Mesenteric fat pad (tissue), 1 donor: Measurements from ENCODE around the gene PTPRR. TPM values are rescaled to one million over a fixed set of nuclear protein-coding genes. Genes with fewer than 3 reads are reported as not detected.

Experiments used
- DNase-seq: peaks from one replicate; pipeline ENCODE4 v3.0.0-alpha.2; 2020; ENCODE audit warnings: low spot score
- total RNA-seq: library from RNA; stranded (reverse); fragmentation: NEBNext Ultra II Directional; extraction: Animal tissue kit (Norgen Biotek cat#: 25700); gene quantifications from one replicate; pipeline ENCODE4 v1.2.1, GENCODE V29; 2021
- donor health status: DM: yes; HTN: yes; CAD: no.

Gene PTPRR
- total RNA-seq, 1 donor from 2014 or later, result 0.32 TPM

DNA sequence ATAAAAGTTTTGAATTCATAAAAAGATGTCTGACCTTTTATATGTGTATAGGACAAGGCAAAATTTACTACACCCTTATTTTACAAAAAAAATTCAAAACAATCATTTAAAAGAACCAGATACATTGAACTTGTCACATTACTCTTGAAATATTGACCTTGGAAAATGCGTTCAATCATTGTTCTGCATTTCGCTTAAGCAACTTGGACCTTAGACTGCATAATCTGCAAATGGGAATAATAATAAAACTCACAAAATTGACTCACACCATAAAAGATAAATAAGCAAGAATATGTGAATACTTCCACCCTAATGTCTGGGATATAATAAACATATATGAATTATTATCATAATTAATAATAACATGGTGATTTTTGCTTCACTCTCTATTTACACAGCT lies 213.9 kb downstream of the PTPRR start:
- DNase-seq, result no peak

DNA sequence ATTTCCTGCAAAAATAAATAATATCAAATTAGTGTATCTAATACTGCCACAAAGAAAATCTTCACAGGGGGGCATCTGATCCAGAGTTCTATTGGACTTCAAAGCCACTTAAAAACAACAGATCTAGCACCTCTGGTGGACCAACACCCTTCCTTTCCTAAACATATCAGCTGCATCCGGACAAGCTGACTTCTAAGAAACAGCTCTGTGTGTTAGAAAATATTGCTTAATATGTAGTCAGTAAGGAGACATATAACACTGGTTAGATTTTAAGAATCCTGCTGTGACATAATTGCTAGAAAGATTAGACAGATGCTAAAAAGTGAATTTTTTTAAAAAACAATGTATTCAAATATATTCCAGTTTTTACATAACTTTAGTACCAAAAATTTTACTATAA lies 222.2 kb downstream of the PTPRR start:
- no peak for DNase-seq

DNA sequence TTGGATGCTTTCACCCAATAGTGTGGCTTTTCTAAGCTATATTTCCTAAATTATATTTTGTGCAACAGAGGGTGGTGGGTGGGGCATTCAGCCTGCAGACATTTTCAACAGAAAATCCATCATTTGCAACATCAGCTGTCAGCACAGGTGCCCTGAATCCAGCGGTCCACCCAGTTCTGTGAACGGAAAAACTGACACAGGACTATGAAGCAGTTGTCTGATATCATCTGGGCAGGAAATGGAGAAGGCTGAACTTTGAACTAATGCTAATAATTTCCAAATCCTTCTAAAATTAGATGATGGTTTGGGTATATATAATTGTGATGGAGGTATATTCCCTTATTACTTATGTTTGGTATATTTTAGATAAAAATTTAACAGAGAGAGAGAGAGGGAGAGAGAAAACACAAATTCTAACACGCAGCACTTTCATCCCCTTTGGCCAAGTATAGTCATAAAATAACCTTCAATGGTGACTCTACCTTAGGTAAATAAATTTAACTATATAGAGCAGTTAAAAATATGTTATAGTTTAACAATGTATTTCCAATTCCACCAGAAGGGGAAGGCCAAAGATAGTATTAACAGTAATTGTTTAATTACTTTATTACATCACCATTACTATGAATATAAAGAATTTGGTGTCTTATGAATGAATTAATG lies 225.0 kb downstream of the PTPRR start:
- no peak for DNase-seq

GRCh38 chr12:70692681-70693288 lies 227.8 kb downstream of the PTPRR start:
- no peak for DNase-seq

- DNase-seq, result no peak
These were observed 229.4 kb downstream of the PTPRR start for GRCh38 chr12:70691018-70691672.

- no peak for DNase-seq
These were observed 233.6 kb downstream of the PTPRR start for GRCh38 chr12:70686907-70687306.

DNA sequence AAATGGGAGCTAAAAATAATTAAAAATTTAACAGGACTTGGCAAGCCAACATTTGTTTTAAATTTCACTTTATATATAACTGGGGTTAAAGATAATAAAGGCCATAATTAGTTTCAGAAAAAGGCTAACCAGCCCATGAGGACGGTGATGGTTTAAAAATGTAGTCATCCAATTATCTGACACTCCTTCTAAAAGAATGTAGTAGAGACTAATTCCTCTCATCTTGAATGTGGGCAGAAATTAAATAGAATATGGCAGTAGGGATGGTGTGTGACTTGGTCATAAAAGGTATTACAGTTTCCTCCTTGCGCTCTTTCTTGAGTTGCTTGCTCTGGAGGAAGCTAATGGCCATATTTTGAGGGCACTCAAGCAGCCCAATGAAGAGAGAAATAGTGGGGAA lies 234.2 kb downstream of the PTPRR start:
- DNase-seq, result no peak

GRCh38 chr12:70683976-70684375 lies 236.6 kb downstream of the PTPRR start:
- no peak for DNase-seq

- no peak for DNase-seq
These were observed 248.8 kb downstream of the PTPRR start for GRCh38 chr12:70671698-70672097.

DNA sequence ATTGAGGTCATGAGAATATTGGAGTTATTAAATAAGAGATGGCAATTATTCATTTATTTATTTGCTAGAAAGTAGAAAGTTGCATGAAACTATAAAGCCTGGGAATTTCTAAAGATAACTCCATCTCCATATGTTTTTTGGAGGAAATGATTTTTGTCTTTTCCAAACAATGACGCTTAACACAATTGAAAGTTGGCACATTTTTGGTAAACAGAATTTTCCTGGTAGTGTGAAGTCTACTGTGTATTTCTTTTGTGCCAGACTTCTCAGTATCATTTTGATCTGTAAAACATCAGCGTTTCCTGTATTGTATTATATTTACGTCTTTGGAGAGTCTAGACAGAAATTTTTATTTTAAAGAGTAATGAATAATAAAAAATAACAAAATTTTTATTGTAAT lies 249.6 kb downstream of the PTPRR start:
- no peak for DNase-seq

GRCh38 chr12:70667253-70667652 lies 253.3 kb downstream of the PTPRR start:
- no peak for DNase-seq

GRCh38 chr12:70666364-70666763 lies 254.2 kb downstream of the PTPRR start:
- no peak for DNase-seq

GRCh38 chr12:70664465-70664881 lies 256.1 kb downstream of the PTPRR start:
- DNase-seq, result no peak

GRCh38 chr12:70663838-70664237 lies 256.7 kb downstream of the PTPRR start:
- DNase-seq, result no peak

- DNase-seq, result no peak
These were observed 258.9 kb downstream of the PTPRR start for GRCh38 chr12:70661466-70662161.

GRCh38 chr12:70660620-70661219 lies 259.8 kb downstream of the PTPRR start:
- DNase-seq, result no peak

- no peak for DNase-seq
These were observed 260.4 kb downstream of the PTPRR start for GRCh38 chr12:70660002-70660604.

GRCh38 chr12:70659077-70659606 lies 261.4 kb downstream of the PTPRR start:
- DNase-seq, result no peak

DNA sequence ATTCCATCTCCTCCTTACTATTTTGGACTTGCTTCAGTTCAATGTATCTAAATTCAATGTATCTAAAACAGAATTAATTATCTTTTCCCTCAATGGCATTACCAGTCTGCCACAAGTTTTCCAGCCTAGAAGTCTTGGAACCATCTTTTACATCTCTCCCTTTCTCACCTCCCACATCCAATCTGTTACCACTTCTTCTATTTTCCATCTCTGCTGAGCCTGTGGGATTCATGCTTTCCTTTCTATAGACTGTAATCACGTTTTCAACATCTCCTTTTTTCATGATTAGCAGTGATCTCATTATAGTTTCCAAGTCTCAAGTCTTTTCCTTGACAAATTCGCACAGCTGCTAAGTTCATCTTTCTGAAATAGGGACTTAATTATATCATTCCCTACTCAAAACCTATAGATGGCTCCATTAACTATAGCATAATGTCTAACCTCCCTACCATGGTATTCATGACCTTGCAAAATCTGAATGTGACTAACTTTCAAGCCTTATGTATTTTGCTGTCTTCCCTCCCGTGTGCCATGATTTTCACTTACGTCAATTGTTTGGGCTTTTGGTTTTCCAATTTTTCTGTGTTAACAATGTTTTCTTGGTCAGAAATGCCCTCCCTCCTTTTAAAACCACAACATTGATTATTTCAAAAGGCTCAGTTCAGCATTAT lies 262.8 kb downstream of the PTPRR start:
- no peak for DNase-seq

- no peak for DNase-seq
These were observed 268.1 kb downstream of the PTPRR start for GRCh38 chr12:70652451-70652850.
